ENCODE data around the gene POU2F2.

- TF ChIP-seq POLR2AphosphoS5 (IDR thresholded peaks at IDR 0.05) = no peak
- TF ChIP-seq CTCF (IDR thresholded peaks at IDR 0.05) = no peak
- TF ChIP-seq POLR2A (IDR thresholded peaks at IDR 0.05) = no peak
- TF ChIP-seq EP300 (IDR thresholded peaks at IDR 0.05) = no peak
Observed at GRCh38 chr19:42115705-42116104, 16.5 kb downstream of the POU2F2 start.
